ENCODE results near the gene NUP43.

DNA sequence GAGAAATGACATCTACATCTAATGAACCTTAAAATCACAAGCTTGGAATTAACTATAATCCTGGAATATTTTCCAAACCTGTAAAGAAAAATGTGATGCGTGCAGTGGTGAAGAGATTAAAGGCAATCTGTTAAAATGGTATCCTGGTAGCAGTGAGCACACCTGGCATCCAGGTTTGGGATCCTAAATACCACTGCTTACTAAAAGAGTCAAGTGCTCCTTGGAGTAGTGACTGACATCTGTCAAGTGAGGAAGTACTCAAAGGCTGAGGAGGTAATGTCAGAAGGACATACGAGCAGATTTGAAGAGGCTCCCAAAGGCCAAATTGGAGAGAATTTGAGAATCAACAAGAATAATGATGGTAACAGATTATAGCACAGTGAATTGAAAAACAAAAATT lies 36.0 kb upstream of the NUP43 start:
- TF ChIP-seq CTCF (IDR thresholded peaks at IDR 0.05; ENCODE audit: low read length) (no peak), EZH2phosphoT487 (IDR thresholded peaks at IDR 0.05; ENCODE audit: low read length) (no peak)
